HepG2 (cell line): ENCODE results near the gene ALDH3A1. TPM values are rescaled to one million over a fixed set of nuclear protein-coding genes. Genes with fewer than 3 reads are reported as not detected.
A peak's percentile ranks its signal among the peaks of the same experiment; 100 is the strongest.

Source experiments
- ATAC-seq: fragments of 200-7000 bp; cut with Tn5 transposase; 3 replicates; pipeline ENCODE4 v1.9.1; 2020; ENCODE audit warnings: mild to moderate bottlenecking, moderate library complexity
- BruUV-seq: library from RNA; stranded (reverse); fragments of 400-500 nt; replicated peaks from 2 replicates; lab custom pipeline; 2021; lab: Mats Ljungman, UMichigan
- CTCF ChIA-PET: fragments of 300-600 bp; formaldehyde crosslinking; extraction: SDS; loops from one replicate; lab custom pipeline; 2021; ENCODE audit warnings: low total read pairs, inconsistent platforms, low intra/inter-chr PET ratio; lab: Yijun Ruan, JAX
- POLR2A ChIA-PET: fragments of 350-600 bp; sonication (Branson Sonifier 250); formaldehyde crosslinking; loops from one replicate; lab custom pipeline; 2020; ENCODE audit warnings: antibody characterized with exemption, inconsistent platforms; lab: Yijun Ruan, JAX
- DNase-seq: peaks from one replicate; pipeline ENCODE4 v3.0.0-alpha.2; 2015; ENCODE audit warnings: low spot score
- FAIRE-seq: peaks from 3 replicates; lab custom pipeline; 2011; peaks lifted over from hg19 to GRCh38; lab: Jason Lieb, UNC
- H2AFZ ChIP-seq: one replicate; pipeline ENCODE4 v1.6.1; 2011; ENCODE audit warnings: low read length, inconsistent platforms
- H3K27ac ChIP-seq: fragments of 300-600 bp; 3 replicates; pipeline ENCODE4 v1.8.0; 2011; ENCODE audit warnings: mixed run types, mild to moderate bottlenecking, mixed read lengths, low read length, inconsistent platforms; ENCODE audit not compliant: insufficient read depth; ENCODE audit errors: extremely low read length
- H3K27me3 ChIP-seq, 2 experiments: fragments of 200-600 bp in 1 of 2; 2 replicates in 1 of 2; 3 replicates in 1 of 2; pipeline versions ENCODE4 v1.6.0 to v1.8.0; 2011; ENCODE audit warnings: low read length in 2 of 2, mild to moderate bottlenecking in 2 of 2, moderate library complexity in 2 of 2, inconsistent platforms in 1 of 2; ENCODE audit not compliant: insufficient read depth in 2 of 2, control insufficient read depth in 1 of 2
- H3K36me3 ChIP-seq, 2 experiments: fragments of 200-600 bp in 1 of 2; replicated peaks in 1 of 2; 2 replicates in 1 of 2; 3 replicates in 1 of 2; pipeline versions ENCODE4 v1.5.1 to v1.8.0; 2011; ENCODE audit warnings: low read length in 2 of 2, inconsistent platforms in 1 of 2; ENCODE audit not compliant: insufficient read depth in 2 of 2, control insufficient read depth in 1 of 2
- H3K4me1 ChIP-seq: 2 replicates; pipeline ENCODE4 v1.5.1; 2012; ENCODE audit warnings: low read length, inconsistent platforms; ENCODE audit not compliant: insufficient read depth
- H3K4me2 ChIP-seq: 2 replicates; pipeline ENCODE4 v1.6.0; 2011; ENCODE audit warnings: low read depth, low read length, inconsistent platforms
- H3K4me3 ChIP-seq, 3 experiments: fragments of 200-600 bp in 1 of 3; sonication (generic), shearing (Covaris generic) in 1 of 3; replicated peaks in 1 of 3; 2 replicates each; pipeline ENCODE4 v1.5.1; 2011 to 2016; ENCODE audit warnings: low read length in 3 of 3, inconsistent platforms in 2 of 3, low read depth in 2 of 3, mild to moderate bottlenecking in 2 of 3, control low read depth in 1 of 3, mixed read lengths in 1 of 3; ENCODE audit not compliant: insufficient read depth in 1 of 3
- H3K79me2 ChIP-seq: one replicate; pipeline ENCODE4 v1.6.1; 2011; ENCODE audit warnings: low read length, inconsistent platforms; ENCODE audit not compliant: insufficient read depth
- H3K9ac ChIP-seq: 2 replicates; pipeline ENCODE4 v1.6.0; 2011; ENCODE audit warnings: mild to moderate bottlenecking, low read depth, low read length, inconsistent platforms; ENCODE audit not compliant: insufficient read depth
- H3K9me3 ChIP-seq: 2 replicates; pipeline ENCODE4 v1.5.1; 2012; ENCODE audit warnings: mild to moderate bottlenecking, low read length
- H4K20me1 ChIP-seq: 2 replicates; pipeline ENCODE4 v1.6.0; 2011; ENCODE audit warnings: inconsistent platforms, mild to moderate bottlenecking, low read length, moderate library complexity; ENCODE audit not compliant: insufficient read depth
- EEA1 ChIP-seq: sonication (generic); formaldehyde crosslinking; IDR thresholded peaks from 2 replicates; pipeline ENCODE4 v1.5.1; 2020; ENCODE audit warnings: mild to moderate bottlenecking, missing genetic modification reagents, borderline replicate concordance
- EED ChIP-seq: sonication (generic); formaldehyde crosslinking; IDR thresholded peaks from 2 replicates; pipeline ENCODE4 v1.5.0; 2020; ENCODE audit warnings: mild to moderate bottlenecking, missing genetic modification reagents
- FOSL2 ChIP-seq: sonication (generic); formaldehyde crosslinking; IDR thresholded peaks from 2 replicates; pipeline ENCODE4 v1.4.0; 2020; ENCODE audit warnings: missing genetic modification reagents
- MBD4 ChIP-seq: IDR thresholded peaks from 2 replicates; pipeline ENCODE4 v1.6.1; 2012; ENCODE audit warnings: low read length, inconsistent platforms, borderline replicate concordance
- SALL1 ChIP-seq: sonication (generic); formaldehyde crosslinking; IDR thresholded peaks from 2 replicates; pipeline ENCODE4 v1.8.0; 2022; ENCODE audit warnings: mild to moderate bottlenecking, missing genetic modification reagents
- ZNF644 ChIP-seq: IDR thresholded peaks from 2 replicates; pipeline ENCODE4 v1.6.1; 2016; ENCODE audit warnings: low read depth
- ZNF790 ChIP-seq: sonication (generic); formaldehyde crosslinking; IDR thresholded peaks from 2 replicates; pipeline ENCODE4 v1.8.0; 2022; ENCODE audit warnings: missing genetic modification reagents, mild to moderate bottlenecking, borderline replicate concordance
- ZNF879 ChIP-seq: sonication (generic); formaldehyde crosslinking; IDR thresholded peaks from 2 replicates; pipeline ENCODE4 v1.8.1; 2023; ENCODE audit warnings: missing genetic modification reagents
- WGBS: methylation state at CpG from one replicate; pipeline ENCODE4 v1.1.6; 2017; ENCODE audit warnings: low lambda C conversion rate; 5-methylcytosine and 5-hydroxymethylcytosine counted together
- in situ Hi-C: cut with HindIII; loops from 2 replicates; pipeline ENCODE4 v1.10.0; 2017; ENCODE audit warnings: low pct_unique_long_range_greater_than_20kb; ENCODE audit not compliant: extremely low pct_ligation_motif_present
- intact Hi-C: fragments of 100-400 bp; cut with micrococcal nuclease; formaldehyde crosslinking; loops from one replicate; pipeline ENCODE4 v1.10.0; 2022; ENCODE audit not compliant: unreplicated experiment
- polyA plus RNA-seq, 8 experiments: library from polyadenylated mRNA; depleted of rRNA in 3 of 8; stranded (reverse) in 7 of 8; unstranded in 1 of 8; fragments of >200 nt; fragmentation: Illumina TruSeq in 4 of 8; extraction: Trizol in 4 of 8; gene quantifications; 2 replicates each; pipeline versions ENCODE4 v1.2.1 to v1.2.3, GENCODE V29; 2011 to 2016; ENCODE audit warnings: low read depth in 4 of 8, missing spikeins in 1 of 8, mixed read lengths in 1 of 8; ENCODE audit not compliant: insufficient read depth in 1 of 8
- total RNA-seq, 5 experiments: library from RNA; depleted of rRNA; stranded (reverse); fragments of >200 nt; fragmentation: Illumina TruSeq; extraction: Trizol; gene quantifications; 2 replicates each; pipeline ENCODE4 v1.2.3, GENCODE V29; 2016; ENCODE audit warnings: low read depth in 1 of 5
- TF ChIP-seq, protein P1 (sequence below): sonication (generic); formaldehyde crosslinking; IDR thresholded peaks from 2 replicates; pipeline ENCODE4 v1.4.0; 2020; ENCODE audit warnings: missing genetic modification reagents
- TF ChIP-seq, protein P2 (sequence below), 2 experiments: sonication (generic) in 1 of 2; formaldehyde crosslinking in 1 of 2; IDR thresholded peaks; 2 replicates each; pipeline versions ENCODE4 v1.6.1 to v1.9.0; 2014 to 2022; ENCODE audit warnings: antibody characterized with exemption in 1 of 2, borderline replicate concordance in 1 of 2, inconsistent platforms in 1 of 2, low read depth in 1 of 2, missing genetic modification reagents in 1 of 2

ALDH3A1 gene
- total and polyA plus RNA-seq, 2 of the 13 experiments (the other 11 are each of a cell fraction or from before 2014, with no cell fraction given): 0.07 to 0.62 TPM

DNA sequence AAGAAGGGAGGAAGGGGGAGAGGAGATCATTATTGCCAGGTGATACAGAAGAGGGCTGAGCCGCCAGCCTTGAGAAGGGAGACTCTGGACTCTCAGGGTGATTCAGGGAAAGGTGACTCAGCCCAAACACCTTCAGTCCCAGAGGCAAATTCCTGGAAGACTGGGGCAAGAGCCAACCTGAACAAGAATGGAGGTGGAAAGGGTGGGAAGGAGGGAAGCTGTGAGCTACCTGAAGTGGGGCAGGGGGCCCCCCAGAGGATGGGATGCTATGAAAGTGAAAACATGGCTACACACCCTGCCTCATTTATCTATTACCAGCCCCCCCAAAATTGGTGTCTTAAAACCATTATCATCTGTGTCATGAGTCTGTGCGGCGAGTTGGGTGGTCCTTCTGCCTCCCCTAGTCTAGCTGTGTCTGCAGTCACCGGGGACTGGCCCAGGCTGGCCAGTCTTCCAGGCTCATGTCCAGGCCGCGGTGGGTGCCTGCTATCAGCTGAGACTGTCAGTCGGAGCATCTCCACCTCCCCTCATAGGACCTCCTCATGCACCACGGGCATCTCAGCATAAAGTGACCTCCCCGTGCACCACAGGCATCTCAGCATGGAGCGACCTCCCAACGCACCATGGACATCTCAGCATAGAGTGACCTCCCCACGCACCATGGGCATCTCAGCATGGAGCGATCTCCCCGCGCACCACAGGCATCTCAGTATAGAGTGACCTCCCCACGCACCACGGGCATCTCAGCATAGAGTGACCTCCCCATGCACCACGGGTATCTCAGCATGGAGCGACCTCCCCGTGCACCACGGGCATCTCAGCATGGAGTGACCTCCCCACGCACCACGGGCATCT, 28.5 kb downstream of the ALDH3A1 start:
- intact Hi-C loops: loop anchor here (5.0 to 10.0 kb wide), 3 partner anchors 43 to 75 kb away; partner anchors contain the start of gene ALDH3A2
- Histone ChIP-seq H3K27me3 (peaks cover 0 to 2% of the 10 kb centered on the region in 2 experiments; a peak in 2 of 5 replicates), H3K4me3 (no peak overlapping the region), H3K36me3 (no peaks in the 10 kb centered on the region), H4K20me1 (no peaks in the 10 kb centered on the region), H3K9me3 (no peaks in the 10 kb centered on the region), H2AFZ (no peak overlapping the region), H3K4me1 (peaks cover 65% of the 10 kb centered on the region), H3K4me2 (no peak overlapping the region), H3K79me2 (no peaks in the 10 kb centered on the region), H3K27ac (no peak overlapping the region), H3K9ac (no peak overlapping the region)
- no TSS peak for BruUV-seq
- ChIA-PET POLR2A (interaction anchor here (1.2 to 2.6 kb wide), 7 partner anchors 8 to 188 kb away, joined by 3 to 17 read pairs (median 7); partner anchors contain the start of genes ALDH3A2 and SLC47A1), CTCF (interaction anchor here (1.0 to 1.3 kb wide), 2 partner anchors 43 to 206 kb away, joined by 3 to 4 read pairs; no protein-coding TSS in a partner anchor)
- ATAC-seq (no peak), FAIRE-seq (no peak), DNase-seq (no peak)
- TF ChIP-seq, protein P1, sequence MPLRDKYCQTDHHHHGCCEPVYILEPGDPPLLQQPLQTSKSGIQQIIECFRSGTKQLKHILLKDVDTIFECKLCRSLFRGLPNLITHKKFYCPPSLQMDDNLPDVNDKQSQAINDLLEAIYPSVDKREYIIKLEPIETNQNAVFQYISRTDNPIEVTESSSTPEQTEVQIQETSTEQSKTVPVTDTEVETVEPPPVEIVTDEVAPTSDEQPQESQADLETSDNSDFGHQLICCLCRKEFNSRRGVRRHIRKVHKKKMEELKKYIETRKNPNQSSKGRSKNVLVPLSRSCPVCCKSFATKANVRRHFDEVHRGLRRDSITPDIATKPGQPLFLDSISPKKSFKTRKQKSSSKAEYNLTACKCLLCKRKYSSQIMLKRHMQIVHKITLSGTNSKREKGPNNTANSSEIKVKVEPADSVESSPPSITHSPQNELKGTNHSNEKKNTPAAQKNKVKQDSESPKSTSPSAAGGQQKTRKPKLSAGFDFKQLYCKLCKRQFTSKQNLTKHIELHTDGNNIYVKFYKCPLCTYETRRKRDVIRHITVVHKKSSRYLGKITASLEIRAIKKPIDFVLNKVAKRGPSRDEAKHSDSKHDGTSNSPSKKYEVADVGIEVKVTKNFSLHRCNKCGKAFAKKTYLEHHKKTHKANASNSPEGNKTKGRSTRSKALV (CRISPR knock-in tag): no peak
- TF ChIP-seq ZNF790 (no peak), EEA1 (CRISPR knock-in tag) (no peak), MBD4 (no peak), ZNF879 (CRISPR knock-in tag) (no peak), SALL1 (CRISPR knock-in tag) (0 out of 2 replicates have a peak, but pooled peaks have one; percentile 3), FOSL2 (peak; percentile 50; the same call in 1 of the 2 replicates), ZNF644 (CRISPR knock-in tag) (no peak), EED (no peak)
- TF ChIP-seq, protein P2, sequence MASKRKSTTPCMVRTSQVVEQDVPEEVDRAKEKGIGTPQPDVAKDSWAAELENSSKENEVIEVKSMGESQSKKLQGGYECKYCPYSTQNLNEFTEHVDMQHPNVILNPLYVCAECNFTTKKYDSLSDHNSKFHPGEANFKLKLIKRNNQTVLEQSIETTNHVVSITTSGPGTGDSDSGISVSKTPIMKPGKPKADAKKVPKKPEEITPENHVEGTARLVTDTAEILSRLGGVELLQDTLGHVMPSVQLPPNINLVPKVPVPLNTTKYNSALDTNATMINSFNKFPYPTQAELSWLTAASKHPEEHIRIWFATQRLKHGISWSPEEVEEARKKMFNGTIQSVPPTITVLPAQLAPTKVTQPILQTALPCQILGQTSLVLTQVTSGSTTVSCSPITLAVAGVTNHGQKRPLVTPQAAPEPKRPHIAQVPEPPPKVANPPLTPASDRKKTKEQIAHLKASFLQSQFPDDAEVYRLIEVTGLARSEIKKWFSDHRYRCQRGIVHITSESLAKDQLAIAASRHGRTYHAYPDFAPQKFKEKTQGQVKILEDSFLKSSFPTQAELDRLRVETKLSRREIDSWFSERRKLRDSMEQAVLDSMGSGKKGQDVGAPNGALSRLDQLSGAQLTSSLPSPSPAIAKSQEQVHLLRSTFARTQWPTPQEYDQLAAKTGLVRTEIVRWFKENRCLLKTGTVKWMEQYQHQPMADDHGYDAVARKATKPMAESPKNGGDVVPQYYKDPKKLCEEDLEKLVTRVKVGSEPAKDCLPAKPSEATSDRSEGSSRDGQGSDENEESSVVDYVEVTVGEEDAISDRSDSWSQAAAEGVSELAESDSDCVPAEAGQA (IDR thresholded peaks at IDR 0.05; ENCODE audit: low read depth): no peak
- TF ChIP-seq, protein P2 (CRISPR knock-in tag; IDR thresholded peaks at IDR 0.05; ENCODE audit: borderline replicate concordance): no peak
- WGBS: 89% methylated on average over 20 of the region's 23 CpGs
- in situ Hi-C loops: loop anchor here (25.0 kb wide), 1 partner anchor 207 kb away; no protein-coding TSS in a partner anchor
